Sigmoid colon (tissue), 7 donors: ENCODE measurements around the gene HMCN2. TPM values are rescaled to one million over a fixed set of nuclear protein-coding genes. Genes with fewer than 3 reads are reported as not detected.

Experiments
- DNase-seq: peaks from one replicate; pipeline ENCODE4 v3.0.0-alpha.2; 2019
- H3K27ac ChIP-seq, 4 donors: fragments of 200-600 bp; sonication (generic); one replicate each; pipeline ENCODE4 v1.5.1; 2016 to 2019; ENCODE audit warnings: mild to moderate bottlenecking in 1 of 4
- H3K27me3 ChIP-seq, 3 donors: fragments of 200-600 bp; sonication (generic); one replicate each; pipeline ENCODE4 v1.5.1; 2019; ENCODE audit warnings: mild to moderate bottlenecking in 1 of 3
- H3K36me3 ChIP-seq, 4 donors: fragments of 200-600 bp; sonication (generic); one replicate each; pipeline ENCODE4 v1.5.1; 2016 to 2019
- H3K4me1 ChIP-seq, 4 donors: fragments of 200-600 bp; sonication (generic); one replicate each; pipeline ENCODE4 v1.5.1; 2017 to 2019
- H3K4me3 ChIP-seq, 4 donors: fragments of 200-600 bp; sonication (generic); one replicate each; pipeline ENCODE4 v1.5.1; 2017 to 2019; ENCODE audit warnings: mild to moderate bottlenecking in 2 of 4, moderate library complexity in 1 of 4
- H3K9me3 ChIP-seq, 4 donors: fragments of 200-600 bp in 3 of 4; sonication (generic) in 3 of 4; one replicate each; pipeline versions ENCODE4 v1.5.1 to v1.6.1; 2013 to 2019
- CTCF ChIP-seq, 4 experiments: fragments of 450-650 bp in 3 of 4; fragments of 200-600 bp in 1 of 4; IDR thresholded peaks; one replicate each; pipeline ENCODE4 v1.5.1; 2016 to 2019; ENCODE audit warnings: antibody characterized with exemption in 4 of 4, mild to moderate bottlenecking in 3 of 4, moderate library complexity in 2 of 4
- EP300 ChIP-seq, 4 donors: sonication (generic); formaldehyde crosslinking; IDR thresholded peaks; one replicate each; pipeline ENCODE4 v1.6.1; 2017; ENCODE audit warnings: antibody characterized with exemption in 4 of 4
- POLR2A ChIP-seq, 2 donors: fragments of 450-650 bp; IDR thresholded peaks; one replicate each; pipeline ENCODE4 v1.6.1; 2016; ENCODE audit warnings: antibody characterized with exemption in 2 of 2, mild to moderate bottlenecking in 2 of 2, moderate library complexity in 2 of 2
- POLR2AphosphoS5 ChIP-seq, 4 donors: sonication (generic); formaldehyde crosslinking; IDR thresholded peaks; one replicate each; pipeline ENCODE4 v1.6.1; 2017; ENCODE audit warnings: antibody characterized with exemption in 4 of 4
- whole genome bisulfite sequencing, 2 donors: extraction: QIAGEN DNeasy Blood & Tissue Kit; methylation state at CpG; one replicate each; pipeline ENCODE4 v1.1.7; 2013; 5-methylcytosine and 5-hydroxymethylcytosine counted together
- intact Hi-C: fragments of 100-400 bp; cut with DNase I; formaldehyde crosslinking; loops from one replicate; pipeline ENCODE4 v1.15.1; 2023
- polyA plus RNA-seq, 3 donors: library from polyadenylated mRNA; stranded (reverse); fragments of 200-250 nt; gene quantifications; one replicate each; pipeline ENCODE4 v1.2.3, GENCODE V29; 2013
- total RNA-seq, 4 donors: library from RNA; depleted of rRNA; stranded (reverse); fragments of >200 nt; gene quantifications; one replicate each; pipeline ENCODE4 v1.1.0, GENCODE V29; 2016
- donor health status: healthy with polysubstance abuse.
- donor health status: Bipolar disorder and iron deficiency.
- donor health status: healthy.

Gene HMCN2
- total and polyA plus RNA-seq, 7 donors = 3.6 to 106 (median 13.2) TPM

- peaks cover 4 to 37% (median 15%) of the 10 kb centered on the region in 4 donors for H3K36me3 ChIP-seq
- peak overlapping the region; percentile 44 to 95 (median 82) for H3K27ac ChIP-seq
- 76 to 78% methylated on average over 4 of the region's 4 CpGs for WGBS, 2 donors
- intact Hi-C loops = no loop called here
- no peaks in the 10 kb centered on the region for H3K9me3 ChIP-seq
- H3K4me3 ChIP-seq = no peak overlapping the region
- no peaks in the 10 kb centered on the region for H3K27me3 ChIP-seq
- peak; percentile 88 for DNase-seq
- TF ChIP-seq EP300 (IDR thresholded peaks at IDR 0.05) (no peak), CTCF (IDR thresholded peaks at IDR 0.05) (no peak), POLR2A (IDR thresholded peaks at IDR 0.05) (no peak), POLR2AphosphoS5 (IDR thresholded peaks at IDR 0.05) (no peak)
- peaks cover 0 to 61% (median 50%) of the 10 kb centered on the region in 4 donors for H3K4me1 ChIP-seq
These were observed 39.8 kb downstream of the HMCN2 start for GRCh38 chr9:130305381-130305780.

- DNase-seq = no peak
- intact Hi-C loops = no loop called here
- Histone ChIP-seq H3K9me3 (no peaks in the 10 kb centered on the region), H3K4me1 (peaks cover 0 to 53% (median 39%) of the 10 kb centered on the region in 4 donors), H3K27me3 (no peaks in the 10 kb centered on the region), H3K4me3 (no peak overlapping the region), H3K36me3 (peaks cover 4 to 33% (median 14%) of the 10 kb centered on the region in 4 donors), H3K27ac (peak overlapping the region in 2 of 4 donors; percentile 87 to 95)
- no peak for TF ChIP-seq EP300 (IDR thresholded peaks at IDR 0.05)
- TF ChIP-seq POLR2A (IDR thresholded peaks at IDR 0.05) = no peak
- TF ChIP-seq CTCF (IDR thresholded peaks at IDR 0.05) = no peak
- no peak for TF ChIP-seq POLR2AphosphoS5 (IDR thresholded peaks at IDR 0.05)
- WGBS, 2 donors = 54 to 77% methylated on average over 21 of the region's 21 CpGs
These were observed 41.5 kb downstream of the HMCN2 start for GRCh38 chr9:130306823-130307666.

- DNase-seq = no peak
- Histone ChIP-seq H3K27ac (peak overlapping the region in 2 of 4 donors; percentile 87 to 95), H3K36me3 (peaks cover 4 to 33% (median 14%) of the 10 kb centered on the region in 4 donors), H3K27me3 (no peaks in the 10 kb centered on the region), H3K4me1 (peaks cover 0 to 48% (median 35%) of the 10 kb centered on the region in 4 donors), H3K9me3 (no peaks in the 10 kb centered on the region), H3K4me3 (no peak overlapping the region)
- TF ChIP-seq EP300 (IDR thresholded peaks at IDR 0.05) (no peak), CTCF (IDR thresholded peaks at IDR 0.05) (no peak), POLR2A (IDR thresholded peaks at IDR 0.05) (no peak), POLR2AphosphoS5 (IDR thresholded peaks at IDR 0.05) (no peak)
- intact Hi-C loops = no loop called here
- WGBS, 2 donors = 88 to 91% methylated on average over 5 of the region's 5 CpGs
These were observed 42.0 kb downstream of the HMCN2 start for GRCh38 chr9:130307667-130307943.

GRCh38 chr9:130308081-130308571 lies 42.6 kb downstream of the HMCN2 start:
- peaks cover 4 to 33% (median 14%) of the 10 kb centered on the region in 4 donors for H3K36me3 ChIP-seq
- no peaks in the 10 kb centered on the region for H3K27me3 ChIP-seq
- H3K9me3 ChIP-seq = no peaks in the 10 kb centered on the region
- 56 to 78% methylated on average over 14 of the region's 14 CpGs for WGBS, 2 donors
- peak overlapping the region in 1 of 4 donors; percentile 95 for H3K27ac ChIP-seq
- peaks cover 0 to 48% (median 36%) of the 10 kb centered on the region in 4 donors for H3K4me1 ChIP-seq
- intact Hi-C loops = no loop called here
- H3K4me3 ChIP-seq = no peak overlapping the region
- TF ChIP-seq POLR2AphosphoS5 (IDR thresholded peaks at IDR 0.05) (no peak), CTCF (IDR thresholded peaks at IDR 0.05) (no peak), POLR2A (IDR thresholded peaks at IDR 0.05) (no peak), EP300 (IDR thresholded peaks at IDR 0.05) (no peak)
- DNase-seq = no peak
